A549 (cell line): ENCODE measurements around the gene ACVR1B. TPM values are rescaled to one million over a fixed set of nuclear protein-coding genes. Genes with fewer than 3 reads are reported as not detected.

Experiments used
- ATAC-seq, 2 experiments: fragments of 200-7000 bp in 1 of 2; fragments of >200 bp in 1 of 2; cut with Nextera tagmentation in 1 of 2; cut with Tn5 transposase in 1 of 2; 3 replicates each; pipeline versions ENCODE4 v1.8.0 to v1.9.1; 2018 to 2020; ENCODE audit warnings: mild to moderate bottlenecking in 1 of 2, moderate library complexity in 1 of 2
- CTCF ChIA-PET: fragments of 300-600 bp; sonication (Branson Sonifier 250); formaldehyde crosslinking; extraction: SDS; loops from one replicate; lab custom pipeline; 2021; ENCODE audit warnings: antibody characterized with exemption, inconsistent platforms; lab: Yijun Ruan, JAX
- POLR2A ChIA-PET: fragments of 350-600 bp; formaldehyde crosslinking; extraction: SDS; loops from one replicate; lab custom pipeline; 2021; ENCODE audit warnings: antibody characterized with exemption, inconsistent platforms; lab: Yijun Ruan, JAX
- DNase-seq, 2 experiments: peaks; one replicate each; pipeline versions ENCODE4 v3.0.0 to v3.0.0-alpha.2; 2011 to 2016; ENCODE audit warnings: low read depth in 1 of 2, low spot score in 1 of 2
- FAIRE-seq: peaks from 2 replicates; lab custom pipeline; 2011; peaks lifted over from hg19 to GRCh38; lab: Jason Lieb, UNC
- H3K27ac ChIP-seq, 2 experiments: fragments of >200 bp; sonication (Bioruptor Twin); formaldehyde crosslinking; 3 replicates each; pipeline ENCODE4 v1.5.1; 2016 to 2017
- H3K4me1 ChIP-seq: fragments of >200 bp; sonication (Bioruptor Twin); formaldehyde crosslinking; 3 replicates; pipeline ENCODE4 v1.6.1; 2016
- H3K4me2 ChIP-seq: fragments of >200 bp; sonication (Bioruptor Twin); formaldehyde crosslinking; 3 replicates; pipeline ENCODE4 v1.6.1; 2016
- H3K4me3 ChIP-seq: fragments of >200 bp; sonication (Bioruptor Twin); formaldehyde crosslinking; 3 replicates; pipeline ENCODE4 v1.5.1; 2016
- H3K9me3 ChIP-seq: fragments of >200 bp; sonication (Bioruptor Twin); formaldehyde crosslinking; 3 replicates; pipeline ENCODE4 v1.6.1; 2016
- ATOH8 ChIP-seq: fragments of 250-450 bp; sonication (Bioruptor Pico); IDR thresholded peaks from 2 replicates; pipeline ENCODE4 v1.5.0; 2020; ENCODE audit warnings: low read depth, mild to moderate bottlenecking, moderate library complexity
- CTCF ChIP-seq: fragments of >200 bp; sonication (Bioruptor Twin); formaldehyde crosslinking; IDR thresholded peaks from 3 replicates; pipeline ENCODE4 v1.5.1; 2016
- E2F6 ChIP-seq: IDR thresholded peaks from 2 replicates; pipeline ENCODE4 v1.6.1; 2012; ENCODE audit warnings: low read depth, borderline replicate concordance
- ESRRA ChIP-seq: fragments of 150-350 bp; IDR thresholded peaks from 2 replicates; pipeline ENCODE4 v1.6.1; 2014; ENCODE audit warnings: mild to moderate bottlenecking, low read length, borderline replicate concordance
- GATA3 ChIP-seq: IDR thresholded peaks from 2 replicates; pipeline ENCODE4 v1.6.1; 2012; ENCODE audit warnings: borderline replicate concordance
- HMGXB4 ChIP-seq: fragments of 250-450 bp; sonication (Bioruptor Pico); IDR thresholded peaks from 2 replicates; pipeline ENCODE4 v1.5.0; 2021; ENCODE audit warnings: mild to moderate bottlenecking, moderate library complexity, borderline replicate concordance
- HOXA7 ChIP-seq: fragments of 250-450 bp; sonication (Bioruptor Pico); IDR thresholded peaks from 2 replicates; pipeline ENCODE4 v1.5.0; 2020; ENCODE audit warnings: mild to moderate bottlenecking, moderate library complexity
- HOXB13 ChIP-seq: fragments of 250-450 bp; sonication (Bioruptor Pico); IDR thresholded peaks from 2 replicates; pipeline ENCODE4 v1.5.0; 2020; ENCODE audit warnings: low read depth, mild to moderate bottlenecking, moderate library complexity
- JUN ChIP-seq, 2 experiments: fragments of >200 bp; sonication (Bioruptor Twin); formaldehyde crosslinking; IDR thresholded peaks; 2 replicates in 1 of 2; 3 replicates in 1 of 2; pipeline ENCODE4 v1.6.1; 2016 to 2017
- JUNB ChIP-seq: fragments of >200 bp; sonication (Bioruptor Twin); formaldehyde crosslinking; IDR thresholded peaks from 2 replicates; pipeline ENCODE4 v1.6.1; 2016
- KDM1A ChIP-seq: fragments of 200-600 bp; sonication (generic); IDR thresholded peaks from 2 replicates; pipeline ENCODE4 v1.6.1; 2016; ENCODE audit warnings: low read depth, mild to moderate bottlenecking
- MAFK ChIP-seq: fragments of 450-650 bp; IDR thresholded peaks from 2 replicates; pipeline ENCODE4 v1.6.1; 2014; ENCODE audit not compliant: partially characterized antibody
- MYC ChIP-seq: IDR thresholded peaks from 2 replicates; pipeline ENCODE4 v1.6.1; 2012; ENCODE audit warnings: mild to moderate bottlenecking, inconsistent platforms, low read length, improper control_type of control experiment, borderline replicate concordance
- RAD21 ChIP-seq, 2 experiments: fragments of >200 bp in 1 of 2; sonication (Bioruptor Twin) in 1 of 2; formaldehyde crosslinking in 1 of 2; IDR thresholded peaks in 1 of 2; conservative IDR thresholded peaks in 1 of 2; 2 replicates in 1 of 2; 3 replicates in 1 of 2; pipeline ENCODE4 v1.6.1; 2012 to 2018; ENCODE audit warnings: inconsistent platforms in 1 of 2
- RCOR1 ChIP-seq: fragments of 150-350 bp; IDR thresholded peaks from 2 replicates; pipeline ENCODE4 v1.6.1; 2014; ENCODE audit warnings: antibody characterized with exemption, low read length, low read depth
- REST ChIP-seq: fragments of 200-600 bp; sonication (generic); IDR thresholded peaks from 2 replicates; pipeline ENCODE4 v1.6.1; 2016; ENCODE audit warnings: antibody characterized with exemption, mild to moderate bottlenecking, moderate library complexity
- RNF2 ChIP-seq: fragments of 200-600 bp; sonication (generic); IDR thresholded peaks from 2 replicates; pipeline ENCODE4 v1.6.1; 2016; ENCODE audit warnings: low read depth, mild to moderate bottlenecking, antibody characterized with exemption, moderate library complexity, borderline replicate concordance
- SMC3 ChIP-seq: fragments of >200 bp; sonication (Bioruptor Twin); formaldehyde crosslinking; IDR thresholded peaks from 3 replicates; pipeline ENCODE4 v1.6.1; 2018; ENCODE audit warnings: inconsistent platforms
- SREBF2 ChIP-seq: fragments of 450-650 bp; IDR thresholded peaks from 2 replicates; pipeline ENCODE4 v1.6.1; 2014; ENCODE audit warnings: mild to moderate bottlenecking, moderate library complexity
- TP53 ChIP-seq: fragments of 250-450 bp; sonication (Bioruptor Pico); IDR thresholded peaks from 2 replicates; pipeline ENCODE4 v1.5.0; 2021; ENCODE audit warnings: mild to moderate bottlenecking, moderate library complexity
- WGBS: methylation state at CpG from one replicate; pipeline ENCODE4 v1.1.6; 2017; ENCODE audit errors: missing lambda C conversion rate; 5-methylcytosine and 5-hydroxymethylcytosine counted together
- polyA plus RNA-seq, 4 experiments: library from polyadenylated mRNA; depleted of rRNA in 3 of 4; stranded (reverse); fragments of >200 nt; fragmentation: RNase III in 1 of 4; extraction: RNeasy Plus Mini Kit Qiagen cat#74134 plus additional on column Dnase treatment in 1 of 4; gene quantifications; 2 replicates in 3 of 4; 3 replicates in 1 of 4; pipeline ENCODE4 v1.2.3, GENCODE V29; 2011 to 2017

ACVR1B gene
- polyA plus RNA-seq, 2 of the 4 experiments (the other 2 are of a cell fraction) = 15.2 to 18.4 TPM

GRCh38 chr12:51980051-51980808, 28.7 kb downstream of the ACVR1B start:
- no peaks in the 10 kb centered on the region for H3K9me3 ChIP-seq
- no peak overlapping the region for H3K27ac ChIP-seq
- peak; percentile 81 to 92 for ATAC-seq
- no peak overlapping the region for H3K4me3 ChIP-seq
- peaks cover 25% of the 10 kb centered on the region for H3K4me1 ChIP-seq
- DNase-seq = peak; percentile 68 to 92
- CTCF ChIA-PET = interaction anchor here (0.7 to 34.6 kb wide), 22 partner anchors 9 to 136 kb away, joined by 3 to 1544 read pairs (median 4); partner anchors contain the start of genes ACVRL1 and TAMALIN
- TF ChIP-seq TP53 (no peak), CTCF (peak; percentile 97), SMC3 (peak; percentile 85), KDM1A (no peak), RAD21 (conservative IDR thresholded peaks at IDR 0.05 in 1 of 2, IDR thresholded peaks at IDR 0.05 in 1 of 2) (peak; percentile 85 to 90)
- H3K4me2 ChIP-seq = no peak overlapping the region
- FAIRE-seq = peak; percentile 67
- POLR2A ChIA-PET = no interaction called here
- 45% methylated on average over 7 of the region's 7 CpGs for WGBS

GRCh38 chr12:51980809-51981127, 29.3 kb downstream of the ACVR1B start:
- Histone ChIP-seq H3K9me3 (no peaks in the 10 kb centered on the region), H3K4me3 (no peak overlapping the region), H3K27ac (no peak overlapping the region), H3K4me1 (peaks cover 24% of the 10 kb centered on the region), H3K4me2 (no peak overlapping the region)
- ChIA-PET POLR2A (no interaction called here), CTCF (interaction anchor here (0.7 to 34.6 kb wide), 22 partner anchors 10 to 136 kb away, joined by 3 to 1544 read pairs (median 4); partner anchors contain the start of genes ACVRL1 and TAMALIN)
- no peak for DNase-seq
- WGBS = 73% methylated on average over 10 of the region's 10 CpGs
- no peak for ATAC-seq
- FAIRE-seq = no peak
- TF ChIP-seq JUNB = no peak
- TF ChIP-seq HMGXB4 (CRISPR knock-in tag) = no peak
- TF ChIP-seq JUN (IDR thresholded peaks at IDR 0.05) = no peak
- no peak for TF ChIP-seq HOXB13 (CRISPR knock-in tag)
- peak; percentile 73 for TF ChIP-seq MAFK

GRCh38 chr12:51984657-51985056, 33.2 kb downstream of the ACVR1B start:
- POLR2A ChIA-PET = no interaction called here
- CTCF ChIA-PET = interaction anchor here (1.0 to 34.6 kb wide), 7 partner anchors 6 to 137 kb away, joined by 3 to 1544 read pairs (median 5); partner anchors contain the start of gene TAMALIN
- Histone ChIP-seq H3K27ac (no peak overlapping the region), H3K4me1 (no peaks in the 10 kb centered on the region), H3K4me2 (no peak overlapping the region), H3K4me3 (no peak overlapping the region), H3K9me3 (no peaks in the 10 kb centered on the region)
- TF ChIP-seq SMC3 (no peak), HOXB13 (CRISPR knock-in tag) (no peak), GATA3 (no peak), RCOR1 (no peak), E2F6 (no peak), ESRRA (no peak), CTCF (no peak), HOXA7 (CRISPR knock-in tag) (no peak), SREBF2 (no peak), RNF2 (no peak), MYC (no peak), REST (no peak), ATOH8 (CRISPR knock-in tag) (no peak)
- FAIRE-seq (no peak), DNase-seq (no peak), ATAC-seq (no peak)
- 72% methylated on average over 6 of the region's 6 CpGs for WGBS
